ENCODE results near the gene NDUFB6.

NDUFB6 gene

DNA sequence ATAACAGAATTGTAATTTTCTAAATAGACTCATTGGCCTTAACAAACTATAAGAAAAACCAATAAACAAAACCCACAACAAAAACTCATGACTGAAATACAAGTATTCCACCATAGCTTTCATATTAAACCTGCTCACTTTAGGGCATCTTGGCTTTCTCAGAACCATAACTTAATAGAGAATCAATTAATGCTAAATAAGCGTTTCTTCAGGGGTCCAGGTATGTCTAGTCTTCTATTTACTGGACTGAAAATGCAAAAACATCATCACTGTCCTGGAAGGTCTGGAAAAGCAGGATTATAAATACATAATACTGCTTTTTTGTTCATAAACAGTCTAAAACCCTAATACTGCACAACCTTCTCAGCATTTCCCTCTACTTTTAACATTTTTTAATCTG, 27.1 kb downstream of the NDUFB6 start:
- Histone ChIP-seq H4K20me1 (ENCODE audit: insufficient read depth, low read length) (0 out of 2 replicates have a peak, but pooled peaks cover 4% of the 10 kb centered on the region), H3K4me3 (ENCODE audit: low read length) (no peak overlapping the region), H3K9ac (ENCODE audit: low read length) (no peak overlapping the region), H3K4me1 (ENCODE audit: low read length) (peaks cover 5% of the 10 kb centered on the region; the same call in 1 of the 2 replicates), H3K4me2 (ENCODE audit: low read depth, low read length) (no peak overlapping the region), H3K36me3 (replicated peaks; ENCODE audit: insufficient read depth, low read length) (no peaks in the 10 kb centered on the region), H3K9me2 (replicated peaks; ENCODE audit: insufficient read depth, low read length) (no peaks in the 10 kb centered on the region), H2AFZ (ENCODE audit: low read length) (no peak overlapping the region), H3F3A (ENCODE audit: insufficient read depth, low read length) (no peaks in the 10 kb centered on the region), H3K27ac (ENCODE audit: low read length) (no peak overlapping the region), H3K79me2 (ENCODE audit: low read length) (peaks cover 97% of the 10 kb centered on the region), H3K9me3 (replicated peaks; ENCODE audit: insufficient read depth, low read length) (no peaks in the 10 kb centered on the region), H3K27me3 (replicated peaks; ENCODE audit: insufficient read depth, low read length) (no peaks in the 10 kb centered on the region)
- no peak for TF ChIP-seq EZH2 (optimal IDR thresholded peaks at IDR 0.05; ENCODE audit: low read depth, low read length)
- no peak for TF ChIP-seq CTCF (IDR thresholded peaks at IDR 0.05; ENCODE audit: low read length)
- no peak for TF ChIP-seq EZH2phosphoT487 (IDR thresholded peaks at IDR 0.05; ENCODE audit: low read length)
- DNase-seq: no peak

- no peak overlapping the region for H3K9ac ChIP-seq (ENCODE audit: low read length)
- no peak for DNase-seq
- no peaks in the 10 kb centered on the region for H3F3A ChIP-seq (ENCODE audit: insufficient read depth, low read length)
- H3K36me3 ChIP-seq (replicated peaks; ENCODE audit: insufficient read depth, low read length): no peaks in the 10 kb centered on the region
- no peaks in the 10 kb centered on the region for H3K9me2 ChIP-seq (replicated peaks; ENCODE audit: insufficient read depth, low read length)
- peaks cover 72% of the 10 kb centered on the region for H3K79me2 ChIP-seq (ENCODE audit: low read length)
- H3K27ac ChIP-seq (ENCODE audit: low read length): no peak overlapping the region
- TF ChIP-seq CTCF (IDR thresholded peaks at IDR 0.05; ENCODE audit: low read length): no peak
- no peak for TF ChIP-seq EZH2phosphoT487 (IDR thresholded peaks at IDR 0.05; ENCODE audit: low read length)
- no peak for TF ChIP-seq EZH2 (optimal IDR thresholded peaks at IDR 0.05; ENCODE audit: low read depth, low read length)
- no peaks in the 10 kb centered on the region for H3K27me3 ChIP-seq (replicated peaks; ENCODE audit: insufficient read depth, low read length)
- H3K4me2 ChIP-seq (ENCODE audit: low read depth, low read length): no peak overlapping the region
- no peaks in the 10 kb centered on the region for H3K4me1 ChIP-seq (ENCODE audit: low read length)
- no peak overlapping the region for H3K4me3 ChIP-seq (ENCODE audit: low read length)
- no peak overlapping the region for H2AFZ ChIP-seq (ENCODE audit: low read length)
- H4K20me1 ChIP-seq (ENCODE audit: insufficient read depth, low read length): 0 out of 2 replicates have a peak, but pooled peaks cover 4% of the 10 kb centered on the region
- no peaks in the 10 kb centered on the region for H3K9me3 ChIP-seq (replicated peaks; ENCODE audit: insufficient read depth, low read length)
Measured at GRCh38 chr9:32543047-32543446, 29.9 kb downstream of the NDUFB6 start.

GRCh38 chr9:32533816-32534215, 39.1 kb downstream of the NDUFB6 start:
- H3K9me2 ChIP-seq (replicated peaks; ENCODE audit: insufficient read depth, low read length): no peaks in the 10 kb centered on the region
- no peaks in the 10 kb centered on the region for H4K20me1 ChIP-seq (ENCODE audit: insufficient read depth, low read length)
- no peak overlapping the region for H3K4me3 ChIP-seq (ENCODE audit: low read length)
- no peaks in the 10 kb centered on the region for H3K36me3 ChIP-seq (replicated peaks; ENCODE audit: insufficient read depth, low read length)
- no peaks in the 10 kb centered on the region for H3K79me2 ChIP-seq (ENCODE audit: low read length)
- no peak overlapping the region for H3K27ac ChIP-seq (ENCODE audit: low read length)
- no peak overlapping the region for H3K9ac ChIP-seq (ENCODE audit: low read length)
- no peak for TF ChIP-seq CTCF (IDR thresholded peaks at IDR 0.05; ENCODE audit: low read length)
- no peak for TF ChIP-seq EZH2 (optimal IDR thresholded peaks at IDR 0.05; ENCODE audit: low read depth, low read length)
- no peak for TF ChIP-seq EZH2phosphoT487 (IDR thresholded peaks at IDR 0.05; ENCODE audit: low read length)
- no peak overlapping the region for H2AFZ ChIP-seq (ENCODE audit: low read length)
- no peak for DNase-seq
- no peaks in the 10 kb centered on the region for H3F3A ChIP-seq (ENCODE audit: insufficient read depth, low read length)
- H3K4me2 ChIP-seq (ENCODE audit: low read depth, low read length): no peak overlapping the region
- H3K27me3 ChIP-seq (replicated peaks; ENCODE audit: insufficient read depth, low read length): no peaks in the 10 kb centered on the region
- H3K9me3 ChIP-seq (replicated peaks; ENCODE audit: insufficient read depth, low read length): no peaks in the 10 kb centered on the region
- H3K4me1 ChIP-seq (ENCODE audit: low read length): no peaks in the 10 kb centered on the region

Measured in MM.1S (cell line).